Stimulated activated CD8-positive, alpha-beta memory T cell treated with anti-CD3 and anti-CD28 coated beads, Interleukin-4, amount 100 ng/mL, for 1 hour (primary cell): ENCODE measurements around the gene UQCC2.

ENCODE experiments used
- DNase-seq, 2 donors: peaks; one replicate each; pipeline ENCODE4 v3.0.0-alpha.2; 2020; ENCODE audit warnings: low read depth in 2 of 2, low spot score in 1 of 2

Gene UQCC2

DNA sequence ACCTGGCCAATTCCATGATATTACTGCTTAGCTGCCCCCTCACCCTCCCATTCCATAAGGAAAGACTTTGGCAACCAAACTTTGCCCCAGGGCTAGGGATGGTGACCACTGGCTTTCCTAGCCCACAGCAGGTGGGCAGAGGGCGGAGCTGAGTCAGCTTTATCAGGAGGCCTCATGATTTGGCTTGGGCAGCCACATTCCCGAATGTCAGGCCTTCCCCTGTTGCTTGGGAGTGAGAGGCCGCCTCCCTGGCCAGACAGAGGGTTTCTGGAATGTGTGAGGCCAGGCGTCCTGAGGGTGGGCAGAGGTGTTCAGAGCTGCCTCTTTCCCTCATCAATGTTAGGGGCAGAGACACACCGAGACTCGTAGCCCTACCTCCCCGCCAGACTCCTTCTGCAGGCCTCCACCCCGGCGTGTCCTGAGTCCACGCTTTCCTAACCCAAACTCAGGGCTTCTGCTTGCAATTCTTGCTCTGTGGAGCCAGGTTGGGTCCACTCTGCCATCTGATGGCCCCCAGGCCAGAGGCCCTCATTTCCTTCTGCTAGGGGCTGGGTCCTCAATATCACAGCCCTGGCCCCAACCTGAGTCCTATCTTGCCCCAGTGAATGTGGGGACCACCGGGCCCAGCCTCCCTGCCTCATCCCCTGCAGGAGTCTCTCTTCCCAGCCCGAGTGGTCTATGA lies 19.3 kb downstream of the UQCC2 start:
- DNase-seq, result no peak

GRCh38 chr6:33691456-33692077 lies 19.9 kb downstream of the UQCC2 start:
- DNase-seq, result no peak

- DNase-seq, result no peak
Observed at GRCh38 chr6:33690766-33691165, 20.7 kb downstream of the UQCC2 start.

- no peak for DNase-seq
Observed at GRCh38 chr6:33689879-33690278, 21.6 kb downstream of the UQCC2 start.

- no peak for DNase-seq
Observed at GRCh38 chr6:33689148-33689494, 22.4 kb downstream of the UQCC2 start.

- no peak for DNase-seq
Observed at GRCh38 chr6:33688451-33689147, 22.9 kb downstream of the UQCC2 start.

GRCh38 chr6:33688006-33688405 lies 23.5 kb downstream of the UQCC2 start:
- DNase-seq, result no peak

DNA sequence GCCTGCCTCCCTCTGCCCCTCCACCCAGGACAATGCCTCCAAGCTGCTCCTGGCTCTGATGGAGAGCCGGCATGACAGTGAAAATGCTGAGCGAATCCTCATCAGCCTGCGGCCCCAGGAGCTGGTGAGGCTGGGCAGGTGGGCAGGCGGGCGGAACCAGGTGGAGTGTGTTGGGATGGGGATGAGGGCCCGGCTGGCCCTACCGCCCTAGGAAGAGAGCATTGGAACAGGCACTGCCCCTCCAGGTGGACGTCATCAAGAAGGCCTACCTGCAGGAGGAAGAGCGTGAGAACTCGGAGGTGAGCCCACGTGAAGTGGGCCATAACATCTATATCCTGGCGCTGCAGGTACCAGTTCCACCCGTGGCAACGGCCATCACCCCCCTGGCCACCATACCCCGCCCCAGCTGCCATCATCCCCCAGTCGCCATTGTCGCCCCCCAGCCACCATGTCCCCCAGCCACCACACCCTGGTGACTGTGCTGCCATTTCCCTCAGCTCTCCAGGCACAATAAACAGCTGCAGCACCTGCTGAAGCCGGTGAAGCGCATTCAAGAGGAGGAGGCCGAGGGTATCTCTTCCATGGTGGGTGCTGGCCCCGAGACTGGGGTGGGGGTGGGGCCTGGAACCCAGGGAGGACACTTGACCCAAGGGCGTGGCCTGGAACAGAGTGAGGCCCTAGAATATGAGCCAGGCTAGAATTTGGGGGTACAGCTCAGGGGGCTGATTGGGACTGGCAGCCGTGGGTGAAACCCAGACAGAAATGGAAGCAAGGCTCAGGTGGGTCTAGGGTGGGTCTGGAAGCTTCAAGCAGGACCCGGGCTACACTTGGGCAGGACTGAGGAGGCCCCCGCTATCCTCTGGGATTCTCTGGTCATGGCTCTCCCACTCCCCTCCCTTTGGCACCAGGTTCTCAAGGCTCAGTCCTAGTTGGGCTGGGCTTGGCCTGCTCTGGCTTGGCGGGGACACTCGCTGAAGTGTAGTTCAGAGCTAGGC lies 24.2 kb downstream of the UQCC2 start:
- no peak for DNase-seq

GRCh38 chr6:33686225-33686924 lies 25.1 kb downstream of the UQCC2 start:
- DNase-seq, result no peak

DNA sequence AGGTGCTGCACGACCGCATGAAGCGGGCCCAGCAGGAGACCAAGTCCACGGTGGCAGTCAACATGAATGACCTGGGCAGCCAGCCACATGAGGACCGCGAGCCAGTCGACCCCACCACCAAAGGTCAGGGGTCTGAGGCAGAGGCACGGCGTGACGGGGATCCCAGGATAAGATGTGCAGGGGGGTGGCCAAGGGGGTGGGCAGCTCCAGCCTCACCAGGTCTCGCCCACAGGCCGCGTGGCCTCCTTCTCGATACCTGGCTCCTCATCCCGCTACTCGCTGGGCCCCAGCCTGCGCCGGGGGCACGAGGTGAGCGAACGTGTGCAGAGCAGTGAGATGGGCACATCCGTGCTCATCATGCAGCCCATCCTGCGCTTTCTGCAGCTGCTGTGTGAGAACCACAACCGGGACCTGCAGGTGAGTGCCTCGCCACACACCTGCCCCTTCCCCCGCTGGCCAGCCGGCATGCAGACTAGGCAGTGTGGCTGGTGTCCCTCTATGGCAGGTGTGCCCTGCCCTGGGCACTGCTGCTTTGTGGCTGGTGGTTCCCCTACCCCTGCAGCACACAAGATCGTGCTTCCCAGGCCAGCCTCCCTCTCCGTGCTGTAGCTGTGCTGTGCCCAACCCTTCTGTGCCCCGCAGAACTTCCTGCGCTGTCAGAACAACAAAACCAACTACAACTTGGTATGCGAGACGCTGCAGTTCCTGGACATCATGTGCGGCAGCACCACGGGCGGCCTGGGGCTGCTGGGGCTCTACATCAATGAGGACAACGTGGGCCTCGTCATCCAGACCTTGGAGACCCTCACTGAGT lies 25.9 kb downstream of the UQCC2 start:
- no peak for DNase-seq

DNA sequence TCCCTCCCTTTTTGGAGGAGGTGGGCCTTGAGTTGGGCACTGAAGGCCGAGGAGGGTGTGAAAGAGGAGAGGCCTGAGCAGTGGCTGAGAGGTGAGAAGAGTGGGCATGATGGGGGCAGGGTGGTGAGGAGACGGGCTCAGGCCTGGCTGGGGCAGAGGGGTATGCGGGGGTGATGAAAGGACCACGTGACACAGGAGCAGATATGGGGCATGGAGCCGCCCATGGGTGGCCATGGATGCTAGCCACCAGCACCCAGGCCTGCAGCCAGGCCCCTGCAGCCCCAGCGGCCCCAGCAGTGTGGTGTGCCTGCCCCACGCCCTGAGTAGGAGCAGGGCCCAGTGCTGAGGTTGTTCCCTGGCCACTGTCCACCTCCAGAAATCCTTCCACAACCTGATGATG lies 26.5 kb downstream of the UQCC2 start:
- DNase-seq, result no peak

DNA sequence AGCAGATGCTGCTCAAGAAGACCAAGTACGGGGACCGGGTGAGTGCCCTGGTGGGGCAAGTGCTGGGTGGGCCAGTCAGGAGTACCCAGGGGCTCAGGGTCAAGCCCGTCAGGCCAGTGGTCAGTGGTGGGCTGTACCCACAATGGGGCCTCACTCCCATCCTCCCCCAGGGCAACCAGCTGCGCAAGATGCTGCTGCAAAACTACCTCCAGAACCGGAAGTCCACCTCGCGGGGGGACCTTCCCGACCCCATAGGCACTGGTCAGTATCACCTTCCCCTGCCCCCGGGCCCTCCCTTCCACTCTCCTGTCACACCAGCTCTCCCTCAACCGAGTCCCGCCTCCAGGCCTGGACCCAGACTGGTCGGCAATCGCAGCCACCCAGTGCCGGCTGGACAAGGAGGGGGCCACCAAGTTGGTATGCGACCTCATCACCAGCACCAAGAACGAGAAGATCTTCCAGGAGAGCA lies 27.0 kb downstream of the UQCC2 start:
- DNase-seq, result no peak

- DNase-seq, result no peak
Observed at GRCh38 chr6:33683576-33684427, 27.7 kb downstream of the UQCC2 start.

- DNase-seq, result no peak
Observed at GRCh38 chr6:33683051-33683571, 28.4 kb downstream of the UQCC2 start.

DNA sequence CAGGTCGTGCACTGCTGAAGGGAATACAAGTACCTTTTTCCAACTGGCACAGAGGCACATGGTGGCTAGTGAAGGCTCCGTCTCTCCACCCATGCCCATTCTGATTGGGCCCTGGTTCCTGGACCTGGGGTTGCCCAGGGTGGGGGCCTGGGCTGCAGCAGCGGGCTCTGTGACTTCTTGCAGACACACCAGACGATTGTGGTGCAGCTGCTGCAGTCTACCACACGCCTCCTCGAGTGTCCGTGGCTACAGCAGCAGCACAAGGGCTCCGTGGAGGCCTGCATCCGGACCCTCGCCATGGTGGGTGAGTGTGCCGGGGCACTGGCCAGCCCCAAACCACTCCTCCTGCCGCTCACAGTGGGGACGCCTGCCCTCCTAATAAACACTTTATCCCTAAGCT lies 29.2 kb downstream of the UQCC2 start:
- no peak for DNase-seq

GRCh38 chr6:33679761-33680160 lies 31.7 kb downstream of the UQCC2 start:
- no peak for DNase-seq

GRCh38 chr6:33678932-33679490 lies 32.5 kb downstream of the UQCC2 start:
- DNase-seq, result no peak

GRCh38 chr6:33678233-33678931 lies 33.1 kb downstream of the UQCC2 start:
- no peak for DNase-seq
